Central memory CD4-positive, alpha-beta T cell (primary cell): ENCODE data around the gene VAV2.

ENCODE experiments used
- DNase-seq: peaks from one replicate; pipeline ENCODE4 v3.0.0; 2022
- total RNA-seq, 3 experiments: gene quantifications; one replicate each; lab custom pipeline; 2026; lab: John Stamatoyannopoulos, UW

VAV2 gene
- 2.5 to 5.1 (median 3.9) reads per million in 3 experiments for total RNA-seq

GRCh38 chr9:133991964-133992779, at the start of gene VAV2:
Gene VAV2 (minus strand): TSS chr9:133992324. CDS start chr9:133992278, 46 bp downstream.
- DNase-seq: peak; percentile 15

DNA sequence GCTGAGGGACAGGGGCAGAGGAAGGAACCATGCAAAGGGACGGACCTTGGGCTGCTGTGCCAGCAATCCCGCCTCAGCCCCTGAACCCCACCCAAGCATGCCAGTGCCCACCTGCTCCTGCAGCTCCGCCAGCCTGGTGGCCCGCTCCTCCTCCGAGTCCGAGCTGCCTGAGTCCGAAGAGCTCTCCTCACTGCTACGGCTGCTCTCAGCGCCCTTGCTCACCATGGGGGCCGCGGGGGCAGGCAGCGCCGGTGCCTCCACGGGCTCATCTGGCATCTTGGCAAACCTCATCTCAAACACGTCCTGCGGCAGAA, 49.5 kb upstream of the VAV2 start:
- no peak for DNase-seq

- no peak for DNase-seq
Measured at GRCh38 chr9:134040781-134041648, 48.9 kb upstream of the VAV2 start.

GRCh38 chr9:134040176-134040565, 48.0 kb upstream of the VAV2 start:
- no peak for DNase-seq

GRCh38 chr9:134039386-134040175, 47.5 kb upstream of the VAV2 start:
- no peak for DNase-seq

GRCh38 chr9:134037641-134038040, 45.5 kb upstream of the VAV2 start:
- no peak for DNase-seq

- no peak for DNase-seq
Measured at GRCh38 chr9:134036130-134036529, 44.0 kb upstream of the VAV2 start.

- DNase-seq: no peak
Measured at GRCh38 chr9:134035041-134036039, 43.2 kb upstream of the VAV2 start.

GRCh38 chr9:134034215-134035040, 42.3 kb upstream of the VAV2 start:
- DNase-seq: no peak

DNA sequence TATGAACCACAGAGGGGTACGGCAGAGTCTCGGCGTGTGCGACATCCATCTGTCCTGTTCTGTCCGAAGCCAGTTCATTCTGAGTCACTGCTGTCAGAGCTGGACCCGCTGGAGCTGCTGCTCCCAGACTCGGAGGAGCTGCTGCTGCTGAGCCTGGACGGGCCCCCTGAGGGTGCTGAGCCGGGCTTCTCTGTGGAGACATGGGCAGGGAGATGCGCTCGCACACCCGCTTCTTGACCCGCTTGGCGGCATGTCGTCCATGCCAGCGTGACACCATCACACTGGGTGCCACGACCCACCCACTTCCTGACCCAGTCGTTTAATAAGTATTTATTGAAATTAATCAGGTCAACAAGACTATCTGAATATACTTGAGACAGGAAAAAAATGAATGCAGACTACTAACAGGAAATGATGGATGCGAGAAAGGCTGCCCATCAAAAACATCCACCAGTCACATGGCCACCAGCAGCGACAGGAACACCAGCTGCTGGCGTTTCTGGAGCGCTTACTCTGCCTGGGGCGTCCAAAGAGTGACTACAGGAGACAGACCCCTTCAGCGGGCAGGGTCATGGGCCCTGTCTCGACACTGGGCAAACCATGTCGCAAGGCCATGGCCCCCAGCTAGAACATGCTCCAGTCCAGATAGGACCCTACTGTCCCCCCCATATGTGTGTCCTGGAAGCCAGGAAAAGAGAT, 41.5 kb upstream of the VAV2 start:
- DNase-seq: no peak

DNA sequence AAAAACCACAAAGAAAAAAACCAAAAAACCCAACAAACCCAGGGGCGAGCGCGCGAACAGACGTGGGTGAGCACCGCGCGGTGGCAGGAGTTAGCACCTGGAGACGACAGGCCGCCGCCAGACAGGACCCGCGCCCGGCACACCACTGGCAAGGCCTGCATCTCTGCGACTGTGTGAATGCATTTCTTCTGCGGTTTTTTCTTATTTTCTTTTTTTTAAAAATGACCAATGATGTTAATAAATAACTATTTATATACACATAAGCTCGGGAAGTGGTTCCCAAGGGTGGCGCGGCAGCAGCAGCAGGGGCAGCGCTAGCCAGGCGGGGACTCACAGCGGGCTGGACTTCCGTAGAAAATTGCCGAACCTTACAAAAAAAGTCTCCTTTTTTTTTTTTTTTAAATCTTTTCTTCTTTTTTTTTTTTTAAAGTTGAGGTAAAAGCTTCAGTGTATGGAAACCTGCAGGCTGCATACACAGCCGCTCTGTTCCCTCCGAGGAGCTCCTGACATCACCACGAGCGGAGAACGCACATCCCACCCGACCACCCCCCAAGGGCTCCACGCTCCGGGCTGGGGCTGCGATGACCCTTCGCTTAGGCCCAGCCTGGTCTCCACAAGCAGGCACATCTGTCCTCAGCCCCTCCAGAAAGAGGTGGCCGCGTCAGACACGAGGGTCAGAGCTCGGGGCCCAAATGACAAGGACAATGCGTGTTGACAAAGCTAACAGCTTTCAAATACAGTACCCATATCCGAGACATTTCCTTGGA, 40.5 kb upstream of the VAV2 start:
- no peak for DNase-seq

DNA sequence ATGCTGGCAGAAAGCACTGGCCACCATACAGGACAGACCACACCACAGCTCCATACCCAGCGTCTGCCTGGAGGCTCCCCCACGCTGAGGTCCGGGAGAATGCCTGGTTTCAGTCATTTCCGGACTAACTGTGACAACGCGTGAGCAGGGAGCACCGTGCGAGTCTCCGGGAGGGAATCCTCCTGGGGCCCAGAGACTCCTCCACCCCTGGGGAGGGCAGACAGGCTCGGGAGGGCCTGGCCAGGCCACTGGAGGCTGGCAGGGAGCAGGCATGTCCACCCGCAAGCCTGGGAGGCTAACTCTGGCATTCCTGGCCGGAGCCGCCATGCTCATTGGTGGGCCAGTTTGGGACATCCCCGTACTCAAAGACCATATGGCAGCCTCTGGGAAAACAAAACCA, 39.7 kb upstream of the VAV2 start:
- DNase-seq: no peak

DNA sequence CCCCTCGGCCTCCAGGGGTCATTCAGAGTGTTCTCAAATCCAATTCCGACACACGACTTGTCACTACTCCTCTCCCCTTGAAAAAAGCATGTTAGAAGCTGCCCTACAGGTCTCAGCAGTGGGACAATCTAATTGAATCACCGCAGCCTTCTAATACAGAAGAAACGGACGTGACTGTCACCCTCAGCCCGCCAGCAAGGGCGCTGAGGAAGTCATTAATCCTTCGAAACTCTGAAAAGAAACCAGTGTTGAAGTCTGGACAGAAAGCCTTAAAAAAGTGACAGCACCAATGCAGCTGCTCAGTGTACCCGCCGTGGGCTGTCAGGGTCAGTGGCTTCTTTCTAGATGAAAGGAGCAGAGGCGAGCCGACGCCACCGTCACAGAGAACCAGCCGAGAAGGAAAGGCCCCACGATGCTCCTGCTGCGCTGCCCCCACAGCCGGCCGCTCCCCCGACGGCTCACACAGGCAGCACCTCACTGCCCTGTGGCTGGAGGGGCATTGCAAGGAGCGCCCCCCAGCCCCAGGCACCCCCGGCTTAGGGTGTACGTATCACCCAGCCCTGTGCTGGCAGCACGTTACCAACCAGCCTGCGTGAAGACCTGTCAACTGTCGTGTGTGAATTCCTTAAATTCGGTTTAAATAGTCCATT, 38.8 kb upstream of the VAV2 start:
- DNase-seq: no peak

- no peak for DNase-seq
Measured at GRCh38 chr9:134029248-134030226, 37.4 kb upstream of the VAV2 start.

DNA sequence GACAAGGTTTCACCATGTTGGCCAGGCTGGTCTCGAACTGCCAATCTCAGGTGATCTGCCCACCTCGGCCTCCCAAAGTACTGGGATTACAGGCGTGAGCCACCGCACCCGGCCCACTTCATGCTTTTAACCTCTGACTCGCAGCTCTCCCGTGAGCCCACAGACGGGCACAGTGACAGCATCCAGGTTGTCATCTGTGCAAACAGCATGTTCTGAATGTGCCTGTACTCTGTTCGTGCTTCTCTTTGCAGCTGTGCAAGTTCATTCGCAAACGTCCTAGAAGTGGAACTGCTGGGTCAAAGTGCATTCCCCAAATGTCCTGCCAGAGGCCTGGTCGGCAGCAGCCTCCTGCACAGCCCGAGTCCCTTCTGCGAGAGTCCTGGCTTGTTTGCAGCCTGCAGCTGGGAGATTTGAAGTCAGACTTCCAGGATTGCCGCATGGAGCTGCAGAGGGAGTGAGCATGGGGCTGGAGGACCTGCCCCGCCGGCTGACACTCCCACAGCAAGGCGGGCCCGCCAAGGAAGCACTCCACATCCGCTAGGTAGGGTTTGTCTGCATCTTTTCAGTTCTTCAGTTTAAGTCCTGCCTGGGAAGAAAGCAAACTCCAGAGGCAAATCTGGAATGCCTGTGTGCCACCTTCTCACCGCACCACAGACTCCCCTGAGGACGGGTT, 36.6 kb upstream of the VAV2 start:
- no peak for DNase-seq

DNA sequence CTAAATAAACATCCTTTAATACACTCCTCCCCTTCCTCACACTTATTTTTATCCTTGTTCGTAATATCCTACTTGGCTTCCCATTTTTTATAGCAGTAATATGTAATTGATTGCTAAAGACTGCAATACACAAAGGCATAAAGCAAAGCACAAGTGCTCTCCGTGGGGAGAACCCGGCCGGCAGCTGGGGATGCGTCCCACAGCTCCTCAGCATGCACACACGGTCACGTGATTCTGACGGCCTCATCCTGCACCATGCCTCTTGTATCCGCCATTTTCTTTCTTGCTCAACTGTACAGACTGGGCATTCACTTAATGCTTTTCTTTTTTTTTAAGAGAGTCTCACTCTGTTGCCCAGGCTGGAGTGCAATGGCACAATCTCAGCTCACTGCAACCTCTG, 36.0 kb upstream of the VAV2 start:
- no peak for DNase-seq

DNA sequence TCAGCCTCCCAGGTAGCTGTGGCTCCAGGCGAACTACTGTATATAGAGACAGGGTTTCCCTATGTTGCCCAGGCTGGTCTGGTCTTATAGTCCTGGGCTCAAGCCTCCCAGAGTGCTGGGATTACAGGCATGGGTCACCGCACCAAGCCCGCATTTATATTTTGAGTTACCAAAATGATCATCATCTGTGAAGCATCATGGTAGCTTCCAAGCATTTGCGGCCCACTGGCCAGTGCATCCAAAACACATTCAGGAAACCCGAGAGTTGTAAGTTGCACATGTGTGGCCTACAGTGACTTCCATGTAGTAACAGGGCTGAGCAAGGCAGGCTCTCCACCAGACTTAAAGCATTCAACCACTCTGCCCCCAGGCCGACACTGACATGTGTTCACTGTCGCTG, 35.4 kb upstream of the VAV2 start:
- no peak for DNase-seq
